ENCODE data around the gene RAD51D.

RAD51D gene

GRCh38 chr17:35132816-35133550 is 13.3 kb upstream of the RAD51D start:
- DNase-seq: no peak
- Histone ChIP-seq H3K36me3 (peaks cover 69% of the 10 kb centered on the region), H3K27me3 (no peaks in the 10 kb centered on the region), H3K4me1 (no peaks in the 10 kb centered on the region), H3K9me3 (no peaks in the 10 kb centered on the region), H3K4me3 (ENCODE audit: low read depth, low read length) (no peak overlapping the region)
- no peak for TF ChIP-seq CTCF (IDR thresholded peaks at IDR 0.05; ENCODE audit: low read depth, low read length)

GRCh38 chr17:35132099-35132498 is 12.4 kb upstream of the RAD51D start:
- Histone ChIP-seq H3K4me3 (ENCODE audit: low read depth, low read length) (no peak overlapping the region), H3K36me3 (peaks cover 60% of the 10 kb centered on the region), H3K4me1 (no peaks in the 10 kb centered on the region), H3K27me3 (no peaks in the 10 kb centered on the region), H3K9me3 (no peaks in the 10 kb centered on the region)
- no peak for DNase-seq
- TF ChIP-seq CTCF (IDR thresholded peaks at IDR 0.05; ENCODE audit: low read depth, low read length): no peak

GRCh38 chr17:35130392-35130791 is 10.7 kb upstream of the RAD51D start:
- H3K36me3 ChIP-seq: peaks cover 43% of the 10 kb centered on the region
- H3K9me3 ChIP-seq: no peaks in the 10 kb centered on the region
- DNase-seq: no peak
- H3K4me3 ChIP-seq (ENCODE audit: low read depth, low read length): no peak overlapping the region
- H3K27me3 ChIP-seq: no peaks in the 10 kb centered on the region
- TF ChIP-seq CTCF (IDR thresholded peaks at IDR 0.05; ENCODE audit: low read depth, low read length): no peak
- H3K4me1 ChIP-seq: no peaks in the 10 kb centered on the region

DNA sequence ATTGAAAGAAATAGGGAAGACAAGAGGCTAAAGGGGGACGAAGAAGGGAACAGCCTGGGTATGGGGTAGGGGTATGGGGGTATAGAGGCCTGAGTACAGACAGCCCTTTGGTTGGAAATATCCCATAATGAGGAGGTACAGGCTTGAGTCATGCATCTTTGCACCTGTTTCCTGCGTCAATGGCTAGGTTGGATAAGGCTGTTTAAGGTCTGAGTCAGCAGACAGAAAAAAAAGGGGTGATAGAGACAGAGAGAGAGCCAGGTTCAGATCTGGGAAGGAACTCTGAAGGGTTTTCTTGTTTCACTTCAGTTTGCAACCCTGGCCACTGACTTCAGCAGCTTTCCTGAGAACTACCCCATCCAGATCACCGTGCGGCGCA is 10.3 kb upstream of the RAD51D start:
- Histone ChIP-seq H3K36me3 (peaks cover 39% of the 10 kb centered on the region), H3K4me1 (no peaks in the 10 kb centered on the region), H3K4me3 (ENCODE audit: low read depth, low read length) (no peak overlapping the region), H3K27me3 (no peaks in the 10 kb centered on the region), H3K9me3 (no peaks in the 10 kb centered on the region)
- no peak for DNase-seq
- no peak for TF ChIP-seq CTCF (IDR thresholded peaks at IDR 0.05; ENCODE audit: low read depth, low read length)

DNA sequence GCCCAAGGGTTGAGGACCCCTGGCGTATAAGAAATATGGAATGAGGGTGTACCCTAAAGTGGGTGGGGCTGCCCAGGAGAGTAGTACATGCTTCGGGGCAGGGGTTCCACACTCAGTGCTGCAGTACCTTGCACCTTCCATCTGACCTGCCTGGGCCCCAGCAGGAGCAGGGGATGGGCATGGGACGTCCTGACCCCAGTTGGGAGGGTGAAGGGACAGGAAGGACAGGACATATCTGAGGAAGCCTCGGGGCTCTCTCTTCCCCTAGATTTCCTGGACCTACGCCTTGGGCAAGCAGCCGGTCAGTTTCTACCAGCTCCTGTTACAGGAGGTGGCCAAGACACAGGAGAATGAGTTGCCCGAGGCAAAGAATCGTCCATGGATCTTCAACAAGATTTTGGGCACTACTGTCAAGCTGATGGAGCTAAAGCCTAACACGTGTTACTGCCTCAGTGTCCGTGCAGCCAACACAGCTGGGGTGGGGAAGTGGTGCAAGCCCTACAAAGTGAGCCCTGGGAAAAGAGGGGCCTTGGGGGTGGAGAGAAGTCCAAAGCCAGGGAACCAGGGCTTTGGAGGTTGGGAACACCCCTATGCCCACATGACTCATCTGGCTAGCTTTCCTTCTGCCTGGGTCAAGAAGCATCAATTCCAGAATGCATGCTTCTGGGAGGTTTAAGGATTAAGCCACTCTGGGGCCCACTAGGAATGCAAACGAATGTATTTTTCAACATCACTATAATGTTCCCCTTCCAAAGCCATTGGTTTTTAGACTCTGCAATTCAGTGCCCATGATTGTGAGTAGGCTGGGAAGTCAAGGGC is 9.7 kb upstream of the RAD51D start:
- no peak overlapping the region for H3K4me3 ChIP-seq (ENCODE audit: low read depth, low read length)
- H3K36me3 ChIP-seq: peaks cover 33% of the 10 kb centered on the region
- H3K4me1 ChIP-seq: no peaks in the 10 kb centered on the region
- no peak for TF ChIP-seq CTCF (IDR thresholded peaks at IDR 0.05; ENCODE audit: low read depth, low read length)
- H3K9me3 ChIP-seq: no peaks in the 10 kb centered on the region
- no peak for DNase-seq
- no peaks in the 10 kb centered on the region for H3K27me3 ChIP-seq

All from BE2C (cell line).